SIG-M5 (cell line): ENCODE measurements around the gene TCHP.
"Not testable (repeated sequence)": the region's sequence is repeated elsewhere in the genome, so short reads cannot be mapped to it uniquely, and the experiment has no call there.

ENCODE experiments used
- DNase-seq: peaks from one replicate; lab custom pipeline; 2025; lab: John Stamatoyannopoulos, UW

TCHP gene

DNA sequence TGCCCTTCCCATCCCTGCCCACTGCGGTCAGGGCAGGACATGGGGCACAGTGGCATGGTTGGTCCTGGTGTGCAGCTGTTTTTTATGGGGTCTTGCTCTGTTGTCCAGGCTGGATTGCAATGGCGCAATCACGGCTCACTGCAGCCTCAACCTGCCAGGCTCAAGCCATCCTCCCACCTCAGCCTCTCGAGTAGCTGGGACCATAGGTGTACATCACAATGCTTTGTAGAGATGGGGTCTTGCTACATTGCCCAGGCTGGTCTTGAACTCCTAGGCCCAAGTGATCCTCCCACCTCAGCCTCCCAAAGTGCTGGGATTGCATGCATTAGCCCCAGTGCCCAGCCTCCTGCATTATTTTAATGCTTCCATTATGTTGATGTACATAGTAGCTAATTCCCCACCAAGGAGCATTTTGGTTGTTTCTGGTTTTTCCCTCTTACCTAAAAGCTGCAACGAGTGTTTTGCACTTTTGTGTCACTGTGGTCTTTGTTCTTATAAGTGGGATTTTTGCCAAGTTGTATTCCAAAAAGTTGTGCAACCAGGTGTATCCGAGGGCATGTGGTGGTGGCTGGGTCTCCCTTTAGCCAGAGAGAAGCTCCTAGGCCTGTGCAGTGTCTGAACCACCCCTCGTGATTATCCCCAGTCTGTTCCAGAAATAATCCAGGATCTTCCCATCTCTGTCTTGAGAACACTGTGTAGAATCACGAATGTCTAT lies 10.3 kb downstream of the TCHP start:
- DNase-seq, result no peak

GRCh38 chr12:109910969-109911348 lies 10.9 kb downstream of the TCHP start:
- DNase-seq, result no peak

DNA sequence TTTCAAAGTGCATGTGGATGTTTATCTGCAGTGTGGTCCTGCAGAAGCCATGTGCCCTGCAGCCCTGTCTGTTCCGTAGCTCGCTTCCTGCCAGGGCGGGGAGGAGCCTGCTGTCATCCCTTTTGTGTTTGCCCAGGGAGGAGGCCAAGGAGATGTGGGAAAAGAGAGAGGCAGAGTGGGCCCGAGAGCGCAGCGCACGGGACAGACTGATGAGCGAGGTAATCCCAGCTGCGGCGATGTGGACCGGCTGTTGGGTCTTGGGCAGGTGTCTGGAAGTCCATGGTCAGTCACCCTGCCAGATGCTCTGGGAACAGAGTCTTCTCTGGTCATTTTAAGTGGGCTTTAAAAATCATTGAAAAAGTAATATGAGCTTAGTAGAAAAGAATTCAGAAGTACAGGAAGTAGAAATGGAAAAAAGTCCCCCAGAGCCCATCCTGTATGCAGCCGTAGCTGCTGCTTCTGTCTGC lies 12.8 kb downstream of the TCHP start:
- no peak for DNase-seq

- DNase-seq, result no peak
Observed at GRCh38 chr12:109914461-109914860, 14.4 kb downstream of the TCHP start.

- DNase-seq, result no peak
Observed at GRCh38 chr12:109915171-109916040, 15.3 kb downstream of the TCHP start.

DNA sequence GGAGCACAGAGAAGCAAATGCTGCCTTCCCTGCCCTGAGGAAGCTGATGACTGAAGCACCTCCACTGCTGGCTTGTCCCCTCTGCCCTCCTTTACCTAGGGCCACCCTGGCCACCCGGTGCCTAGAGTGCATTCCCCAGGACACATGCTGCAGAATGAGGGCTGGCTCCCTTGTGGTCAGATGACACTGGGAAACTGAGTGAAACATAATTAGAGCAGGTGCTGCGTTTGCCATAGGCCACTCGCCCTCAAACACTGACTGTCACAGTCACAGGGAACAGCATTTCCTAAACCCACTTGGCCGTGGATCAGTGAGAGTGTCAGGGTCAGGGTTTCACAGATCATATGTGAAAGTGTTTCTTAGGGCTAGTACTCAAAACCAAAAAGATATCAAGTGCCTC lies 16.0 kb downstream of the TCHP start:
- no peak for DNase-seq

- no peak for DNase-seq
Observed at GRCh38 chr12:109919456-109919855, 19.4 kb downstream of the TCHP start.

DNA sequence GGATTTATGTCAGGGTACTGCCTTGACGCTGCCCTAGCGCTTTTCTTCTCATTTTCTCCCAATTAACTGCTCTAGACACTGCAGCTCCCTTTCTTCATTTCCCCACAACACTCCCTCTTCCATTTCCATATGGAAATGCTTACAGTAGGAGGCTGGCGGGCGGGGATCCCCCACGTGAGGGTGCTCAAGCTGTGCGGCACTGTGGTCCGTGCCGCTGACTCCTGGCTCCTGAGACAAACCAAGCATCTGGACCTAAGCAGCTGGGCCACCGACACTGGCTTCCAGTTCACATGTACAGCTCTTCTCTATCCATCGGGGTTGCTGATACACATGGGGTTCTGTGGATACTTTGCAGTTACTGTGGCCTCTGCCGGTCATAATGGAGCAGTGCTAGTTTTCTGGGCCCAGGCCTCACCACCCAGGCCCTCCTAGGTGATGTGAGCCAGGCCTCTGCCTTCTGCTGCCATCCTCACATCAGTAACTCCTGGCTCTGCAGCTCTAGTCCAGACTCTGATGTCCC lies 20.2 kb downstream of the TCHP start:
- DNase-seq, result no peak

DNA sequence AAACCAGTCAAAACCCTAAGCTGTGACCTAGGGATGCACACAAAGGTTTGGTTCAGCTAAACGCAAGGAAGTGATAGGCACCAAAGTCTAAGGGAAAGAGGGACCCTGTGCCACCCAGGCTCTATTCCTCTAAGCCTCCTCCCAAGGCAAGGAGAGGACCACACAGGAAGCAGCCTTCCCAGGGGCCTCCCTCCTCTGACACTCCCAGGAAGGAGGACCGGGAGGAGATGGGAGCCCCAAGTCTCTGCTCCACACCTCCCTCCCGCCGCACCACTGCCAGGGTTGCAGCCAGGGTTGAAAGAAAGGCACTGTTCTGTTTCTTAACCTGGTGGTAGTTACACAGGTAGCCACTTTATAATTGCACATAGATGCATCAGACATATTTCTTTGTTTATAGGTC lies 21.9 kb downstream of the TCHP start:
- no peak for DNase-seq

GRCh38 chr12:109923038-109923437 lies 23.0 kb downstream of the TCHP start:
- no peak for DNase-seq

- DNase-seq, result no peak
Observed at GRCh38 chr12:109923481-109924245, 23.6 kb downstream of the TCHP start.

DNA sequence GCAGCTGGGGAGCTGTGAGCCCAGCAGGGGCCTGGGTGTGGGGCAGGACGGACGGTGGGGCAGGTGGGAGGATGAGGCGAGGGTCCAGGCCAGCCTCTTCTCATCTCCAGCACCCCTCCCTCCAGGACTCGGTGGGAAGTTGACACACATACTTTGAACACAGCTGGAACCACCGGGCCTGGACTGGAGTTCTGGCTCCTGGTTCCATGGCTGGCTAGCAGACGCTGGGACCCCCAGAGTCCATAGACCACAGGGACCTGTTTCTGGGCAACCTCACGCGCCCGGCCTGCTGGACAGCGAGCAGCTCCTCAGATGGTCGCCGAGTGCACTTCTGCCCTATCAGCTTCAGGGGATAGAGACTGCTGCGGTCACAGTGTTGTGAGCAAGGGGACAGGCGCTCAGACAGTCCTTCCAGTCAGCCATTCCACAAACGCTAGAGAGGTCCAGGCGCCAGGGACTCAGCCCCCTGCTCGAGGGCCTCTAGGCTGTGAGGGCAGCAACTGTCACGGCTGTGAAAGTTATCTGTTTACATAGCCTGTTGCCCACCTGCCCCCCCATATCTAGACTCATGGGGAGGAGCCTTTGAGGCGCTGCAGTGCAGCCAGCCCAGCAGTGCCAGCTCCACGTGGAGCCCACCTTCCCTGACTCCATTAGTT lies 25.2 kb downstream of the TCHP start:
- no peak for DNase-seq

- no peak for DNase-seq
Observed at GRCh38 chr12:109926016-109926415, 25.9 kb downstream of the TCHP start.

- DNase-seq, result no peak
Observed at GRCh38 chr12:109926488-109927210, 26.6 kb downstream of the TCHP start.

GRCh38 chr12:109927622-109928021 lies 27.5 kb downstream of the TCHP start:
- no peak for DNase-seq

DNA sequence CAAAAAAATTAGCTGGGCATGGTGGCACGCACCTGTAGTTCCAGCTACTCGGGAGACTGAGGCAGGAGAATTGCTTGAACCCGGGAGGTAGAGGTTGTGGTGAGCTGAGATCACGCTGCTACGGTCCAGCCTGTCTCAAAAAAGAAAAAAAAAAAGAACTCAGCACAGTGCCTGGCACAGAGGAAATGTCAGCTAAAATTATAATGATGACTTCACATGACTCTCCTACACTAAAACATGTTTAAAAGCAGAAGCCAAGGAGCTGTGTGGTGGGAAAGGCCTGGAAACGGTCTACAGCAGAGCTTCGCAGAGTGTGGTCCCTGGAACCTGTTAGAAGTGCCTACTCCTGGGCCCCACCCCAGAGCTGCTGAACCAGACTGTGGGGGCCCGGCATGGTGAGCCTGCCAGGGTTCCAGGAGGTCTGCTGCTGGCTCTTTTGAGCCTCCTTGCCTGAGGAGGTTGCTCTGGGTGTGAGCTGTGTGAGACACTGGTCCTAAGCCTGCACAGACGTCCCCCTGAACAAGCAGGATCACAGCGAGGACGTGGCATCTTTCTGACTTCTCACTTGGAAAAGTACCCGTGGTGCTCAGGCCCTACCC lies 28.1 kb downstream of the TCHP start:
- no peak for DNase-seq

DNA sequence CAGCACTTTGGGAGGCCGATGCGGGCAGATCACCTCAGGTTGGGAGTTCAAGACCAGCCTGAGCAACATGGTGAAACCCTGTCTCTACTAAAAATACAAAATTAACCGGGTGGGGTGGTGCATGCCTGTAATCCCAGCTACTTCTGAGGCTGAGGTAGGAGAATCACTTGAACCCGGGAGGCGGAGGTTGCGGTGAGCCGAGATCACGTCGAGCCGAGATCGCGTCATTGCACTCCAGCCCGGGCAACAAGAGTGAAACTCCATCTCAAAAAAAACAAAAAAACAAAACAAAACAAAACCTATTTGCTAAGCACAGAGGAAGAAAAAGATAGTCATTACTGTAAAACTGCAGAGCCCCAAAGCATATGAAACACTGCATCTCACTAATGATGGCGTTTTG lies 29.3 kb downstream of the TCHP start:
- DNase-seq, result not testable (repeated sequence)

DNA sequence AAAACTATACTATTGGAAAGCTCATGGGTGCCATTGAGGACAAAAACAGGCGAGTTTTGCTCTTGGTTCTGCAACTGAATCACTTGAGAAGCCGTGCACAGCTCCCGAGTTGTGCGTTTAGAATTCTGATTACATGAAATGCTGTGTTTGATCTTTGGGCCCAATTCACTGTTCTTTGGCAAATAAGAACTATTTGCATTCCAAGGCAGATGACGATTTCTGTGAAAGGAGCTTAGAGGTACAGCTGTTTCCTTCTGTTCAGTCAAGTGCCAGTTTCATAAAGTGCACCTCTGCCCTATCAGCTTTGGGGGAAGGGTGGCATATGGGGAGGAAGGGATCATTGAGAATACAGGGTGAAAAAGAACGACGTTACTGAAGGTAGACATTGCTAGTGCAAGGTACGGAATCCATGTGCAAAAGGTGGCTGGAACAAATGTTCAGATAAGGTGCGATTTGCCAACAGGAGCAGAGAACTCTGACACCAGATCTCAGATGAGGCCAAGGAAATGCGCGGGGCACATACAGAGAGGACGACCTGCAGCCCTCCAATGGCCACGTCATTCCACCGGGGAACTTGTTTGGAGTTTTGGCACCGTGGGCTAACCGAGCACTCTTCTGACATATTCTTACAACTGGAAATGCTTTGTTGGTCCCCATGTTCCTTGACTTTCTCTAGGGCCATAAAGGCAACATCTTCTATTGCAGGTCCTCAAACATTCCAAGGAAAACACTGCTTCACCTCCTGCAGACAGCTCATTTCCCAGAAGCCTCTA lies 30.1 kb downstream of the TCHP start:
- DNase-seq, result no peak

DNA sequence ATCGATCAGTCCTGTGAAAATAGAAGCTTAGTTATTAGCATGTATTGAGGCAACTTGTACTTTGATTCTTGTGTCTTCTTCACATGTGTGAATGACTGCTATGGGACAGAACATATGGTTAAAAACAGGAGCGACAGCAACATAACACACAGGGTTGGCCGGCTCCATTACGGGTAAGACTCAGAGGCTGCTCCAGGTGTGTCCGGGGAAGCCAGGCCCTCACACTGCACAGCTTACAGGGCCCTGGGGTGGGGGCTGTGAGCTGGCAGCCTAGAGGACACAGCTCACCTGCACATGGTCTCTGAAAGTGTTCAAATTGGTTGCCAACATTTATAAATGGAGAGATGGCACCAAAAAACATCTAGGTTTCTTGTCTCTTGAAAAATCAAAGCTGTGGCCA lies 31.1 kb downstream of the TCHP start:
- DNase-seq, result no peak
